HUES6 (cell line): ENCODE results near the gene PEX7.
"Not testable (repeated sequence)": the region's sequence is repeated elsewhere in the genome, so short reads cannot be mapped to it uniquely, and the experiment has no call there.

ENCODE experiments used
- H3K27ac ChIP-seq: 2 replicates; pipeline ENCODE4 v1.7.0; 2013; ENCODE audit warnings: low read depth, mild to moderate bottlenecking, low read length, inconsistent platforms
- H3K27me3 ChIP-seq: 2 replicates; pipeline ENCODE4 v1.6.1; 2013; ENCODE audit warnings: low read length; ENCODE audit not compliant: control insufficient read depth, insufficient read depth
- H3K36me3 ChIP-seq: 2 replicates; pipeline ENCODE4 v1.6.1; 2013; ENCODE audit warnings: low read length; ENCODE audit not compliant: control insufficient read depth, insufficient read depth
- H3K4me1 ChIP-seq: 2 replicates; pipeline ENCODE4 v1.6.1; 2013; ENCODE audit warnings: low read length; ENCODE audit not compliant: control insufficient read depth, insufficient read depth
- H3K4me3 ChIP-seq: 2 replicates; pipeline ENCODE4 v1.5.1; 2013; ENCODE audit warnings: low read depth, low read length
- H3K9ac ChIP-seq: one replicate; pipeline ENCODE4 v1.6.1; 2013; ENCODE audit warnings: mild to moderate bottlenecking, low read length
- H3K9me3 ChIP-seq: 2 replicates; pipeline ENCODE4 v1.6.1; 2013; ENCODE audit warnings: low read depth, low read length; ENCODE audit not compliant: control insufficient read depth, insufficient read depth

PEX7 gene

GRCh38 chr6:136846046-136846445, 23.7 kb downstream of the PEX7 start:
- Histone ChIP-seq H3K9ac (no peak overlapping the region), H3K9me3 (peaks cover 4% of the 10 kb centered on the region; the same call in 1 of the 2 replicates), H3K27ac (no peak overlapping the region), H3K4me3 (no peak overlapping the region), H3K27me3 (no peaks in the 10 kb centered on the region), H3K4me1 (no peaks in the 10 kb centered on the region), H3K36me3 (no peaks in the 10 kb centered on the region)

GRCh38 chr6:136846477-136846876, 24.1 kb downstream of the PEX7 start:
- not testable (repeated sequence) for H3K27ac ChIP-seq, H3K9me3 ChIP-seq, H3K27me3 ChIP-seq, H3K4me1 ChIP-seq, H3K36me3 ChIP-seq, H3K9ac ChIP-seq, H3K4me3 ChIP-seq

- H3K4me3 ChIP-seq, H3K27ac ChIP-seq, H3K27me3 ChIP-seq, H3K4me1 ChIP-seq, H3K9ac ChIP-seq, H3K36me3 ChIP-seq, H3K9me3 ChIP-seq: not testable (repeated sequence)
These were observed 27.7 kb downstream of the PEX7 start for GRCh38 chr6:136849979-136850563.

GRCh38 chr6:136859430-136859829, 37.0 kb downstream of the PEX7 start:
- H3K9ac ChIP-seq = no peak overlapping the region
- no peaks in the 10 kb centered on the region for H3K27me3 ChIP-seq
- H3K4me3 ChIP-seq = no peak overlapping the region
- H3K36me3 ChIP-seq = 0 out of 2 replicates have a peak, but pooled peaks cover 4% of the 10 kb centered on the region
- no peaks in the 10 kb centered on the region for H3K9me3 ChIP-seq
- no peaks in the 10 kb centered on the region for H3K4me1 ChIP-seq
- no peak overlapping the region for H3K27ac ChIP-seq

- Histone ChIP-seq H3K4me1 (no peaks in the 10 kb centered on the region), H3K9ac (no peak overlapping the region), H3K9me3 (no peaks in the 10 kb centered on the region), H3K27ac (no peak overlapping the region), H3K36me3 (0 out of 2 replicates have a peak, but pooled peaks cover 4% of the 10 kb centered on the region), H3K4me3 (no peak overlapping the region), H3K27me3 (no peaks in the 10 kb centered on the region)
These were observed 37.7 kb downstream of the PEX7 start for GRCh38 chr6:136860043-136860442.

- Histone ChIP-seq H3K9me3 (no peaks in the 10 kb centered on the region), H3K4me1 (no peaks in the 10 kb centered on the region), H3K27me3 (no peaks in the 10 kb centered on the region), H3K36me3 (no peaks in the 10 kb centered on the region), H3K27ac (no peak overlapping the region), H3K9ac (no peak overlapping the region), H3K4me3 (no peak overlapping the region)
These were observed 40.3 kb downstream of the PEX7 start for GRCh38 chr6:136862662-136863061.

- no peaks in the 10 kb centered on the region; the same call in 1 of the 2 replicates for H3K36me3 ChIP-seq
- H3K9me3 ChIP-seq = no peaks in the 10 kb centered on the region
- no peak overlapping the region for H3K27ac ChIP-seq
- no peak overlapping the region for H3K4me3 ChIP-seq
- no peaks in the 10 kb centered on the region for H3K4me1 ChIP-seq
- H3K27me3 ChIP-seq = no peaks in the 10 kb centered on the region
- no peak overlapping the region for H3K9ac ChIP-seq
These were observed 41.4 kb downstream of the PEX7 start for GRCh38 chr6:136863752-136864151.

- Histone ChIP-seq H3K36me3 (no peaks in the 10 kb centered on the region; the same call in 1 of the 2 replicates), H3K4me1 (no peaks in the 10 kb centered on the region), H3K9ac (no peak overlapping the region), H3K27me3 (no peaks in the 10 kb centered on the region), H3K27ac (no peak overlapping the region), H3K4me3 (no peak overlapping the region), H3K9me3 (no peaks in the 10 kb centered on the region)
These were observed 42.3 kb downstream of the PEX7 start for GRCh38 chr6:136864676-136865075.

- Histone ChIP-seq H3K4me1 (no peaks in the 10 kb centered on the region), H3K9ac (no peak overlapping the region), H3K27ac (no peak overlapping the region), H3K4me3 (no peak overlapping the region), H3K9me3 (no peaks in the 10 kb centered on the region), H3K27me3 (no peaks in the 10 kb centered on the region), H3K36me3 (no peaks in the 10 kb centered on the region; the same call in 1 of the 2 replicates)
These were observed 44.6 kb downstream of the PEX7 start for GRCh38 chr6:136866872-136867416.

GRCh38 chr6:136869451-136869850, 47.1 kb downstream of the PEX7 start:
- Histone ChIP-seq H3K9ac (no peak overlapping the region), H3K27me3 (no peaks in the 10 kb centered on the region), H3K9me3 (peaks cover 11% of the 10 kb centered on the region), H3K4me1 (no peaks in the 10 kb centered on the region), H3K4me3 (no peak overlapping the region), H3K27ac (no peak overlapping the region), H3K36me3 (peaks cover 14% of the 10 kb centered on the region; the same call in 1 of the 2 replicates)

GRCh38 chr6:136873748-136874147, 51.4 kb downstream of the PEX7 start:
- Histone ChIP-seq H3K27ac (no peak overlapping the region), H3K4me1 (no peaks in the 10 kb centered on the region), H3K4me3 (no peak overlapping the region), H3K9me3 (peaks cover 11% of the 10 kb centered on the region), H3K27me3 (no peaks in the 10 kb centered on the region), H3K36me3 (peaks cover 14% of the 10 kb centered on the region; the same call in 1 of the 2 replicates), H3K9ac (no peak overlapping the region)
